Erythroblast (primary cell): ENCODE data around the gene MUC5AC.

ENCODE experiments used
- GATA1 ChIP-seq: IDR thresholded peaks from 2 replicates; pipeline ENCODE4 v1.6.1; 2011; ENCODE audit warnings: low read depth, mild to moderate bottlenecking, control low read depth, low read length, moderate library complexity
- POLR2A ChIP-seq: IDR thresholded peaks from 2 replicates; pipeline ENCODE4 v1.6.1; 2011; ENCODE audit warnings: mild to moderate bottlenecking, low read length

- no peak for TF ChIP-seq POLR2A
- no peak for TF ChIP-seq GATA1
Observed at GRCh38 chr11:1208394-1209261, 50.9 kb downstream of the MUC5AC start.
